Natural killer cell (primary cell): ENCODE measurements around the gene IRF2BPL. TPM values are rescaled to one million over a fixed set of nuclear protein-coding genes. Genes with fewer than 3 reads are reported as not detected.

ENCODE experiments used
- ATAC-seq, 3 donors: fragments of 150-1000 bp in 2 of 3; fragments of 200-7000 bp in 1 of 3; cut with Tn5 transposase; 1 replicate in 1 of 3; 2 replicates in 2 of 3; pipeline ENCODE4 v1.10.0; 2021; ENCODE audit warnings: mild to moderate bottlenecking in 2 of 3, moderate library complexity in 2 of 3
- DNase-seq, 2 donors: peaks; one replicate each; pipeline versions ENCODE4 v3.0.0 to v3.0.0-alpha.2; 2013 to 2021; ENCODE audit warnings: mixed read lengths in 1 of 2
- H3K27ac ChIP-seq: one replicate; pipeline ENCODE4 v1.5.1; 2013; ENCODE audit warnings: mild to moderate bottlenecking, low read length
- H3K27me3 ChIP-seq: one replicate; pipeline ENCODE4 v1.6.1; 2013; ENCODE audit warnings: low read length; ENCODE audit not compliant: control insufficient read depth, insufficient read depth
- H3K36me3 ChIP-seq: one replicate; pipeline ENCODE4 v1.6.1; 2013; ENCODE audit warnings: low read length; ENCODE audit not compliant: control insufficient read depth, insufficient read depth
- H3K4me1 ChIP-seq: one replicate; pipeline ENCODE4 v1.6.1; 2013; ENCODE audit warnings: low read length; ENCODE audit not compliant: control insufficient read depth, insufficient read depth
- H3K4me3 ChIP-seq: one replicate; pipeline ENCODE4 v1.5.1; 2013; ENCODE audit warnings: low read length
- H3K9me3 ChIP-seq: one replicate; pipeline ENCODE4 v1.6.1; 2013; ENCODE audit warnings: low read length; ENCODE audit not compliant: control insufficient read depth, insufficient read depth
- H3K27ac Mint-ChIP-seq, 2 donors: one replicate each; pipeline ENCODE4 v1.8.0; 2022; ENCODE audit warnings: mild to moderate bottlenecking in 2 of 2, mixed read lengths in 2 of 2, moderate library complexity in 1 of 2
- H3K27me3 Mint-ChIP-seq, 2 donors: one replicate each; pipeline ENCODE4 v1.8.0; 2022; ENCODE audit warnings: low read depth in 2 of 2, mixed read lengths in 2 of 2
- H3K36me3 Mint-ChIP-seq: one replicate; pipeline ENCODE4 v1.8.0; 2022; ENCODE audit warnings: mixed read lengths
- H3K4me1 Mint-ChIP-seq, 2 donors: one replicate each; pipeline ENCODE4 v1.8.0; 2022; ENCODE audit warnings: mixed read lengths in 2 of 2
- H3K4me3 Mint-ChIP-seq: one replicate; pipeline ENCODE4 v1.8.0; 2022; ENCODE audit warnings: mild to moderate bottlenecking, moderate library complexity, mixed read lengths
- H3K9me3 Mint-ChIP-seq, 2 donors: one replicate each; pipeline ENCODE4 v1.8.0; 2022; ENCODE audit warnings: mixed read lengths in 2 of 2
- CTCF ChIP-seq: fragments of 200-600 bp; IDR thresholded peaks from one replicate; pipeline ENCODE4 v1.8.0; 2022; ENCODE audit warnings: antibody characterized with exemption
- WGBS: methylation state at CpG from one replicate; pipeline ENCODE4 v1.1.7; 2013; ENCODE audit warnings: missing lambda C conversion rate; ENCODE audit not compliant: insufficient coverage; 5-methylcytosine and 5-hydroxymethylcytosine counted together
- intact Hi-C: fragments of 100-400 bp; cut with micrococcal nuclease; formaldehyde crosslinking; loops from one replicate; pipeline ENCODE4 v1.14.2; 2022
- total RNA-seq, 4 donors: library from RNA; stranded (reverse); fragments of 120-200 nt in 1 of 4; gene quantifications; one replicate each; pipeline versions ENCODE4 v1.2.3 to v1.2.4, GENCODE V29; 2013 to 2022

IRF2BPL gene
- total RNA-seq, 3 donors from 2014 or later (not counting 1 experiment from before 2014, with no cell fraction given): 39.3 to 46.5 (median 46.3) TPM

- peaks cover 6% of the 10 kb centered on the region in 2 donors for H3K27me3 Mint-ChIP-seq
- Histone ChIP-seq H3K27me3 (no peaks in the 10 kb centered on the region), H3K36me3 (no peaks in the 10 kb centered on the region), H3K4me3 (no peak overlapping the region), H3K27ac (no peak overlapping the region), H3K9me3 (no peaks in the 10 kb centered on the region), H3K4me1 (no peaks in the 10 kb centered on the region)
- H3K4me1 Mint-ChIP-seq: peaks cover 0 to 21% of the 10 kb centered on the region in 2 donors
- TF ChIP-seq CTCF: no peak
- ATAC-seq (no peak), DNase-seq (no peak)
- no peak overlapping the region for H3K4me3 Mint-ChIP-seq
- H3K27ac Mint-ChIP-seq: no peak overlapping the region
- intact Hi-C loops: no loop called here
- whole genome bisulfite sequencing: 93% methylated on average over 4 of the region's 4 CpGs
- no peaks in the 10 kb centered on the region for H3K9me3 Mint-ChIP-seq
- H3K36me3 Mint-ChIP-seq: no peaks in the 10 kb centered on the region
Observed at GRCh38 chr14:77008541-77008940, 20.0 kb downstream of the IRF2BPL start.

DNA sequence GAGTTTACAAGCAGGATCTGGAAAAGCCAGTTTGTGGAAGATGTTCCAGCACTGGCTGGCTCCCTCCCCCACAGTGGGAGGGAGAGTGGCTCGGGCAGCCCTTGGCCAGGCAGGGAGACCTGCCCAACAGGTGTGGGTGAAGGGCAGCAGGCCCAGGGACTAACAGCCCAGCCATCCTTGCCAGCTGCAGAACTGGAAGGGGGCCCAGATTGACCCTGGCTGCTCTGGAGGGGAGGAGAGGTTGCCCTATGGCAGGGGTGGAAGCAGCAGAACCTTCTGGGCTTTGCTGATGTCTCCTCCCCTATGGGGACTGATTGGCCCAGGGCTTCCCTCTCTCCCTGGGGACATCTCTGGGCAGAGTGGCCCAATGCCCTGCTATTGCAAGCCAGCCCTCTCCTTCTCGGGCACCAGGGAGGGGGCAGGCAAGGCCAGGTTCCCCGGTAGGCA is 20.5 kb downstream of the IRF2BPL start:
- Histone ChIP-seq H3K4me1 (no peaks in the 10 kb centered on the region), H3K27ac (no peak overlapping the region), H3K4me3 (no peak overlapping the region), H3K9me3 (no peaks in the 10 kb centered on the region), H3K27me3 (no peaks in the 10 kb centered on the region), H3K36me3 (no peaks in the 10 kb centered on the region)
- ATAC-seq: no peak
- Mint-ChIP-seq H3K27me3 (peaks cover 6% of the 10 kb centered on the region in 2 donors), H3K4me1 (peaks cover 0 to 21% of the 10 kb centered on the region in 2 donors), H3K27ac (no peak overlapping the region), H3K9me3 (no peaks in the 10 kb centered on the region), H3K36me3 (no peaks in the 10 kb centered on the region), H3K4me3 (no peak overlapping the region)
- no peak for DNase-seq
- intact Hi-C loops: no loop called here
- 82% methylated on average over 3 of the region's 3 CpGs for WGBS
- TF ChIP-seq CTCF: no peak

DNA sequence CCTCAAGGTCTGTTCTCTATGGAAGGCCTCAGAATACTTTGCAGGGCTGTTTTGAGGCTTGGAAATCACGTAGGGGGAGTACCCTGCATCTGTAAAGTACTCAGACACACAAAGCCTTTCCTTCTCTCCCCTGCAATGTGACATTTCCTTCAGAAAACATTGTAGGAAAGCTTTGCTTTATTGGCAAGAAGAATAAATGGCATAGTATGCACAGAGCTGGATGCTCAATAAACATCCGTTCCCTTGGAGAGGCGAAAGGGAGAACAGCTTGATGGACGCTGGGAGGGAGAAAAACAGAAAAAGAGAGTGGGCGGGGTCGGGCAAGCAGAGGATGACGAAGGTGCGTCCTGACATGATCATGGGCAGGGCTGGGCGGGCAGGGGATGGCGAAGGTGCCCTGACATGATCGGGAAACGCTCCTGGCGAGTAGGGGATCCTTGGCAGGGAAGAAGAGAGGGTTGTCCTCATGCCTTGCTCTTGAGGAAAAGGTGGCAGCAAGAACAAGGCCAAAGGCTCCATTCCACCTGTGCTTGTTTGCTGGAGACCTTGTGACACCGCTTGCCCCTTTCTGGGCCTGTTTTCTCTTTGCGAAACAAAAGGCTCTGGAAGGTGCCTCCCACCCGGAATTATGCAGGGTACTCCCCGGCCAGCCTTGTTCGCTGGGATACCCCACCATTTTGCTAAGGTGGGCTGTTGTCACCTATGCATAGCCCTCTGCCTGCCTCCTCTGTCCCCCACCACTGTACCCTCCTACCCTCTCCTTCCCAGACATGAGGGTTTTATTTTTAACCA is 21.1 kb downstream of the IRF2BPL start:
- no peaks in the 10 kb centered on the region for H3K36me3 ChIP-seq
- DNase-seq: no peak
- Mint-ChIP-seq H3K27me3 (peaks cover 0 to 2% of the 10 kb centered on the region in 2 donors), H3K4me3 (no peak overlapping the region), H3K9me3 (no peaks in the 10 kb centered on the region), H3K4me1 (peaks cover 0 to 21% of the 10 kb centered on the region in 2 donors), H3K27ac (no peak overlapping the region), H3K36me3 (no peaks in the 10 kb centered on the region)
- H3K27me3 ChIP-seq: no peaks in the 10 kb centered on the region
- 96% methylated on average over 18 of the region's 18 CpGs for WGBS
- TF ChIP-seq CTCF: no peak
- H3K9me3 ChIP-seq: no peaks in the 10 kb centered on the region
- no peak for ATAC-seq
- H3K4me3 ChIP-seq: no peak overlapping the region
- H3K27ac ChIP-seq: no peak overlapping the region
- H3K4me1 ChIP-seq: no peaks in the 10 kb centered on the region
- intact Hi-C loops: no loop called here
